MM.1S (cell line): ENCODE data around the gene RPL11.

Experiments used
- CTCF ChIP-seq: fragments of 300-600 bp; sonication (generic); IDR thresholded peaks from 2 replicates; pipeline ENCODE4 v1.5.1; 2016; ENCODE audit warnings: antibody characterized with exemption, low read length, mixed read lengths
- EZH2phosphoT487 ChIP-seq: fragments of 300-600 bp; sonication (generic); IDR thresholded peaks from 2 replicates; pipeline ENCODE4 v1.6.1; 2018; ENCODE audit warnings: antibody characterized with exemption, low read length

- TF ChIP-seq CTCF (no peak), EZH2phosphoT487 (no peak)
These were observed 13.4 kb downstream of the RPL11 start for GRCh38 chr1:23704834-23705495.
